Measurements from ENCODE around the gene IFT80. TPM values are rescaled to one million over a fixed set of nuclear protein-coding genes. Genes with fewer than 3 reads are reported as not detected.

IFT80 gene
- total RNA-seq = 10 to 100 TPM; 16.1 to 18.2 TPM
- polyA plus RNA-seq (2013, experiment 1 of 2) = 26.2 TPM
- 31.7 TPM for polyA plus RNA-seq (2013, experiment 2 of 2)
- total RNA-seq = 4.4 to 38.1 (median 19.6) reads per million in 172 experiments

DNA sequence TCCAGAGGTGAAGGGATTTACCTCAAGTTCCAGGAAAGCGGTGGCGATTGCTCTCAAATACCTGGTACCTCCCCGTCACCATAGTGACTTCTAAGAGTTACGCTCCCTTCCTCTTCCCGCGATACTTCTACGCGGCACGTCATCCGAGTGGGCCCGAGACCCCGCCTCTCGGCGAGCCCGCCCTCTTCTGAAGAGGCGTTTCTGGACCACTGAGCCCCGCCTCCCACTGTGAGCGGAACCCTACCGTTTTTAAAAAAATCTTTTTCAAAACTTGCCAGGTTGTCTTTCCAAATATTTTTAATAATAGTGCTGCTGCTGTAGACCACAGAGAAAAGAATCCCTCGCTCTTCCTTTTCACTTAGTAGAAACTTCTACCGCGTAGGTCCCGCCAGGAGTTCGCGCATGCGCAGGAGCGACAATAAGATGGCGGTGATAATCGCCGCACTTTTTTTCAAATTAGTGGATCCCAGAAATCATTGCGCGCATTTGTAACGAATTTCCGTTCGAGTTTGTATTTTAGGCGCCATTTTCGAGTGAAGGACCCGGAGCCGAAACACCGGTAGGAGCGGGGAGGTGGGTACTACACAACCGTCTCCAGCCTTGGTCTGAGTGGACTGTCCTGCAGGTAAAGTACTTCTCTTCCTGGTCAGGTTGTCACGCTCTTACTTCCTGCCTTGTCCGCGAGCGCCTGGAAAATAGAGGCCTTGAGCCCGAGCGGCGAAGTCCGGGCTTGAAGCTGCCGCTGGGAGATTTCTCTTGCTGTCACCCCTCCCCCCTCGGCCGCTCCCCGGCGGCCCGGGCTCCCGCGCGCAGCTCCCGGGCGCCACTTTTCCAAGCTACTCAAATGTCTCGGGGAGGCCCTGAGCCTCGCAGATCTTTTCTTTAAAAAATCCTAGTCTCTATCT, at the start of gene IFT80, which contains the start of gene SMC4:
Gene IFT80 (minus strand): TSS at position 101 of the 905 bp plus-strand sequence. CDS start 14,625 bp downstream, outside the sequence.
Gene SMC4 (plus strand): TSS at position 526 of the 905 bp plus-strand sequence. CDS start 1,177 bp downstream, outside the sequence.
- peak; percentile 93 to 98 (median 95) for DNase-seq
- Mint-ChIP-seq H3K4me3 (peak within 1 kb of the TSS; percentile 93), H3K36me3 (ENCODE audit: low read depth) (peaks cover 46% of the 10 kb centered on the region), H3K27me3 (peaks cover 29% of the 10 kb centered on the region), H3K9me3 (no peaks in the 10 kb centered on the region), H3K4me1 (ENCODE audit: low read depth) (peaks cover 58% of the 10 kb centered on the region), H3K27ac (peak within 1 kb of the TSS; percentile 97)
- H3K4me1 ChIP-seq (ENCODE audit: insufficient read depth, low read length) = peaks cover 22% of the 10 kb centered on the region
- ChIA-PET POLR2A (interaction anchor here (0.7 to 2.3 kb wide), 10 partner anchors 9 to 174 kb away, joined by 3 to 29 read pairs (median 3); partner anchors contain the start of genes C3orf80, KPNA4 and TRIM59), CTCF (interaction anchor here (1.0 kb wide), 1 partner anchor 14 kb away, joined by 5 read pairs; no protein-coding TSS in a partner anchor)
- intact Hi-C loops (cut with DNase I, micrococcal nuclease) = loop anchor here (2.0 to 10.0 kb wide), 6 partner anchors 49 to 1597 kb away; partner anchors contain the start of genes KPNA4 (in 2 of the 2), TRIM59 (in 2 of the 2), MFSD1 (in 1 of the 2) and NMD3 (in 1 of the 2)
- H3K9me3 ChIP-seq (ENCODE audit: control insufficient read depth in 1 of 2, insufficient read depth in 1 of 2, low read length in 2 of 2) = no peaks in the 10 kb centered on the region
- H3K27ac ChIP-seq (ENCODE audit: low read depth in 1 of 2, low read length in 2 of 2) = peak within 1 kb of the TSS; percentile 84 to 96
- ATAC-seq (ENCODE audit: poor library complexity) = peak; percentile 95
- peaks cover 0 to 4% of the 10 kb centered on the region in 2 experiments for H3K27me3 ChIP-seq (ENCODE audit: control insufficient read depth in 1 of 2, insufficient read depth in 2 of 2, low read length in 2 of 2)
- TF ChIP-seq, protein P1, sequence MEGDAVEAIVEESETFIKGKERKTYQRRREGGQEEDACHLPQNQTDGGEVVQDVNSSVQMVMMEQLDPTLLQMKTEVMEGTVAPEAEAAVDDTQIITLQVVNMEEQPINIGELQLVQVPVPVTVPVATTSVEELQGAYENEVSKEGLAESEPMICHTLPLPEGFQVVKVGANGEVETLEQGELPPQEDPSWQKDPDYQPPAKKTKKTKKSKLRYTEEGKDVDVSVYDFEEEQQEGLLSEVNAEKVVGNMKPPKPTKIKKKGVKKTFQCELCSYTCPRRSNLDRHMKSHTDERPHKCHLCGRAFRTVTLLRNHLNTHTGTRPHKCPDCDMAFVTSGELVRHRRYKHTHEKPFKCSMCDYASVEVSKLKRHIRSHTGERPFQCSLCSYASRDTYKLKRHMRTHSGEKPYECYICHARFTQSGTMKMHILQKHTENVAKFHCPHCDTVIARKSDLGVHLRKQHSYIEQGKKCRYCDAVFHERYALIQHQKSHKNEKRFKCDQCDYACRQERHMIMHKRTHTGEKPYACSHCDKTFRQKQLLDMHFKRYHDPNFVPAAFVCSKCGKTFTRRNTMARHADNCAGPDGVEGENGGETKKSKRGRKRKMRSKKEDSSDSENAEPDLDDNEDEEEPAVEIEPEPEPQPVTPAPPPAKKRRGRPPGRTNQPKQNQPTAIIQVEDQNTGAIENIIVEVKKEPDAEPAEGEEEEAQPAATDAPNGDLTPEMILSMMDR (IDR thresholded peaks at IDR 0.05) = no peak
- H3K4me3 ChIP-seq (ENCODE audit: low read length) = peak within 1 kb of the TSS; percentile 89
- no peaks in the 10 kb centered on the region for H3K36me3 ChIP-seq (ENCODE audit: insufficient read depth, low read length)

- POLR2A ChIA-PET = interaction anchor here (1.1 to 2.6 kb wide), 2 partner anchors 31 to 48 kb away, joined by 3 to 11 read pairs; partner anchors contain the start of gene SMC4
- ATAC-seq (ENCODE audit: poor library complexity) = no peak
- H3K4me1 Mint-ChIP-seq (ENCODE audit: low read depth) = peaks cover 50% of the 10 kb centered on the region
- CTCF ChIA-PET = no interaction called here
- H3K27me3 ChIP-seq (ENCODE audit: control insufficient read depth in 1 of 2, insufficient read depth in 2 of 2, low read length in 2 of 2) = no peaks in the 10 kb centered on the region
- H3K36me3 ChIP-seq (ENCODE audit: insufficient read depth, low read length) = no peaks in the 10 kb centered on the region
- intact Hi-C loops (cut with DNase I, micrococcal nuclease) = loop anchor here in 1 of 2 experiments (5.0 kb wide), 1 partner anchor 120 kb away; the partner anchor contains the start of gene KPNA4
- H3K4me3 ChIP-seq (ENCODE audit: low read length) = no peak overlapping the region
- peak overlapping the region; percentile 95 for H3K4me3 Mint-ChIP-seq
- H3K27ac Mint-ChIP-seq = peak overlapping the region; percentile 36
- H3K4me1 ChIP-seq (ENCODE audit: insufficient read depth, low read length) = peaks cover 22% of the 10 kb centered on the region
- no peak for DNase-seq
- no peak overlapping the region for H3K27ac ChIP-seq (ENCODE audit: low read depth in 1 of 2, low read length in 2 of 2)
- H3K27me3 Mint-ChIP-seq = no peaks in the 10 kb centered on the region
- peaks cover 0 to 6% of the 10 kb centered on the region in 2 experiments for H3K9me3 ChIP-seq (ENCODE audit: control insufficient read depth in 1 of 2, insufficient read depth in 1 of 2, low read length in 2 of 2)
- H3K36me3 Mint-ChIP-seq (ENCODE audit: low read depth) = peaks cover 17% of the 10 kb centered on the region
- TF ChIP-seq, protein P1 (IDR thresholded peaks at IDR 0.05) = no peak
- H3K9me3 Mint-ChIP-seq = no peaks in the 10 kb centered on the region
Observed at GRCh38 chr3:160447544-160447943, 48.5 kb upstream of the IFT80 start.

- no peak overlapping the region for H3K4me3 Mint-ChIP-seq
- CTCF ChIA-PET = no interaction called here
- no peaks in the 10 kb centered on the region for H3K27me3 ChIP-seq (ENCODE audit: control insufficient read depth in 1 of 2, insufficient read depth in 2 of 2, low read length in 2 of 2)
Observed at GRCh38 chr3:160446522-160447056, 47.6 kb upstream of the IFT80 start.

More at GRCh38 chr3:160446522-160447056, 47.6 kb upstream of the IFT80 start:
- Mint-ChIP-seq H3K4me1 (ENCODE audit: low read depth) (peaks cover 55% of the 10 kb centered on the region), H3K9me3 (no peaks in the 10 kb centered on the region), H3K27ac (no peak overlapping the region), H3K36me3 (ENCODE audit: low read depth) (peaks cover 24% of the 10 kb centered on the region), H3K27me3 (no peaks in the 10 kb centered on the region)
- Histone ChIP-seq H3K9me3 (ENCODE audit: control insufficient read depth in 1 of 2, insufficient read depth in 1 of 2, low read length in 2 of 2) (peaks cover 0 to 6% of the 10 kb centered on the region in 2 experiments), H3K4me1 (ENCODE audit: insufficient read depth, low read length) (peaks cover 22% of the 10 kb centered on the region), H3K4me3 (ENCODE audit: low read length) (no peak overlapping the region), H3K36me3 (ENCODE audit: insufficient read depth, low read length) (no peaks in the 10 kb centered on the region), H3K27ac (ENCODE audit: low read depth in 1 of 2, low read length in 2 of 2) (no peak overlapping the region)
- POLR2A ChIA-PET = interaction anchor here (0.8 kb wide), 1 partner anchor 8 kb away, joined by 3 read pairs; no protein-coding TSS in a partner anchor
- ATAC-seq (ENCODE audit: poor library complexity) (no peak), DNase-seq (no peak)
- TF ChIP-seq, protein P1 (IDR thresholded peaks at IDR 0.05) = no peak
- intact Hi-C loops (cut with DNase I, micrococcal nuclease) = loop anchor here in 1 of 2 experiments (5.0 kb wide), 1 partner anchor 121 kb away; the partner anchor contains the start of gene KPNA4
